ENCODE data around the gene TACO1. TPM values are rescaled to one million over a fixed set of nuclear protein-coding genes. Genes with fewer than 3 reads are reported as not detected.

TACO1 gene
- total RNA-seq, 4 donors from 2014 or later = 9.3 to 20.2 (median 10.2) TPM

- Histone ChIP-seq H3K9me3 (no peaks in the 10 kb centered on the region), H3K4me1 (peaks cover 50% of the 10 kb centered on the region), H3K27me3 (no peaks in the 10 kb centered on the region), H3K4me3 (peak overlapping the region; percentile 69), H3K36me3 (no peaks in the 10 kb centered on the region), H3K27ac (peak overlapping the region; percentile 89)
- TF ChIP-seq EP300 (IDR thresholded peaks at IDR 0.05) = no peak
- no peak for TF ChIP-seq CTCF (IDR thresholded peaks at IDR 0.05)
- no peak for TF ChIP-seq POLR2AphosphoS5 (IDR thresholded peaks at IDR 0.05)
- TF ChIP-seq POLR2A (IDR thresholded peaks at IDR 0.05) = no peak
- WGBS = 0% methylated on average over 17 of the region's 100 CpGs
- peak; percentile 88 to 90 for DNase-seq (ENCODE audit: low spot score in 2 of 2)
Observed at GRCh38 chr17:63622574-63623390, 22.1 kb downstream of the TACO1 start.

- peak overlapping the region; percentile 69 for H3K4me3 ChIP-seq
- no peak for DNase-seq (ENCODE audit: low spot score in 2 of 2)
- H3K9me3 ChIP-seq = no peaks in the 10 kb centered on the region
- no peak overlapping the region for H3K27ac ChIP-seq
- TF ChIP-seq POLR2AphosphoS5 (IDR thresholded peaks at IDR 0.05) (no peak), EP300 (IDR thresholded peaks at IDR 0.05) (no peak), CTCF (IDR thresholded peaks at IDR 0.05) (no peak), POLR2A (IDR thresholded peaks at IDR 0.05) (no peak)
- H3K36me3 ChIP-seq = no peaks in the 10 kb centered on the region
- H3K4me1 ChIP-seq = peaks cover 51% of the 10 kb centered on the region
- H3K27me3 ChIP-seq = no peaks in the 10 kb centered on the region
- 47% methylated on average over 7 of the region's 7 CpGs for WGBS
Observed at GRCh38 chr17:63623786-63624530, 23.3 kb downstream of the TACO1 start.

GRCh38 chr17:63624531-63624880 lies 23.8 kb downstream of the TACO1 start:
- Histone ChIP-seq H3K4me1 (peaks cover 56% of the 10 kb centered on the region), H3K27ac (no peak overlapping the region)
- 60% methylated on average over 1 of the region's 1 CpG for WGBS

GRCh38 chr17:63626551-63627180 lies 26.0 kb downstream of the TACO1 start:
- H3K27ac ChIP-seq = no peak overlapping the region
- TF ChIP-seq CTCF (IDR thresholded peaks at IDR 0.05) (no peak), EP300 (IDR thresholded peaks at IDR 0.05) (no peak), POLR2A (IDR thresholded peaks at IDR 0.05) (no peak), POLR2AphosphoS5 (IDR thresholded peaks at IDR 0.05) (no peak)
- WGBS = 55% methylated on average over 4 of the region's 4 CpGs

More at GRCh38 chr17:63624531-63624880, 23.8 kb downstream of the TACO1 start:
- no peaks in the 10 kb centered on the region for H3K9me3 ChIP-seq
- peak overlapping the region; percentile 69 for H3K4me3 ChIP-seq
- DNase-seq (ENCODE audit: low spot score in 2 of 2) = no peak
- H3K36me3 ChIP-seq = no peaks in the 10 kb centered on the region
- no peaks in the 10 kb centered on the region for H3K27me3 ChIP-seq
- TF ChIP-seq CTCF (IDR thresholded peaks at IDR 0.05) (no peak), POLR2A (IDR thresholded peaks at IDR 0.05) (no peak), EP300 (IDR thresholded peaks at IDR 0.05) (no peak), POLR2AphosphoS5 (IDR thresholded peaks at IDR 0.05) (no peak)

GRCh38 chr17:63629627-63630026 lies 28.9 kb downstream of the TACO1 start:
- TF ChIP-seq CTCF (IDR thresholded peaks at IDR 0.05) (no peak), POLR2AphosphoS5 (IDR thresholded peaks at IDR 0.05) (no peak), EP300 (IDR thresholded peaks at IDR 0.05) (no peak)
- peaks cover 19% of the 10 kb centered on the region for H3K36me3 ChIP-seq
- no peak overlapping the region for H3K27ac ChIP-seq
- no peak for DNase-seq (ENCODE audit: low spot score in 2 of 2)
- 36% methylated on average over 1 of the region's 1 CpG for WGBS
- H3K4me1 ChIP-seq = peaks cover 61% of the 10 kb centered on the region
- no peak overlapping the region for H3K4me3 ChIP-seq
- H3K9me3 ChIP-seq = no peaks in the 10 kb centered on the region
- no peaks in the 10 kb centered on the region for H3K27me3 ChIP-seq

More at GRCh38 chr17:63626551-63627180, 26.0 kb downstream of the TACO1 start:
- no peaks in the 10 kb centered on the region for H3K9me3 ChIP-seq
- no peaks in the 10 kb centered on the region for H3K27me3 ChIP-seq
- peaks cover 70% of the 10 kb centered on the region for H3K4me1 ChIP-seq
- no peak for DNase-seq (ENCODE audit: low spot score in 2 of 2)
- H3K4me3 ChIP-seq = no peak overlapping the region
- no peaks in the 10 kb centered on the region for H3K36me3 ChIP-seq

Measured in suprapubic skin (tissue), 4 donors.